GM19043 (cell line): ENCODE data around the gene SPECC1L.
A peak's percentile ranks its signal among the peaks of the same experiment; 100 is the strongest.
"Not testable (repeated sequence)": the region's sequence is repeated elsewhere in the genome, so short reads cannot be mapped to it uniquely, and the experiment has no call there.

ENCODE experiments used
- ATAC-seq: cut with Tn5 transposase; IDR thresholded peaks from one replicate; pipeline ENCODE4 v1.9.1; 2021; ENCODE audit warnings: low read depth; ENCODE audit not compliant: unreplicated experiment

The SPECC1L gene

GRCh38 chr22:24270556-24271385, at the start of gene SPECC1L:
TSS of gene SPECC1L (plus strand) at chr22:24270831. CDS start at chr22:24302232, 31,401 bp downstream.
- ATAC-seq: peak; percentile 82

- no peak for ATAC-seq
Observed at GRCh38 chr22:24224468-24224867, 46.2 kb upstream of the SPECC1L start.

GRCh38 chr22:24225044-24225601, 45.5 kb upstream of the SPECC1L start:
- ATAC-seq: no peak

- no peak for ATAC-seq
Observed at GRCh38 chr22:24225951-24226350, 44.7 kb upstream of the SPECC1L start.

- ATAC-seq: no peak
Observed at GRCh38 chr22:24230911-24231656, 39.5 kb upstream of the SPECC1L start.

GRCh38 chr22:24231706-24232105, 38.9 kb upstream of the SPECC1L start:
- no peak for ATAC-seq

GRCh38 chr22:24232124-24232523, 38.5 kb upstream of the SPECC1L start:
- ATAC-seq: no peak

- no peak for ATAC-seq
Observed at GRCh38 chr22:24232725-24233124, 37.9 kb upstream of the SPECC1L start.

- no peak for ATAC-seq
Observed at GRCh38 chr22:24233235-24233634, 37.4 kb upstream of the SPECC1L start.

GRCh38 chr22:24233816-24234215, 36.8 kb upstream of the SPECC1L start:
- ATAC-seq: no peak

- ATAC-seq: no peak
Observed at GRCh38 chr22:24235315-24235714, 35.3 kb upstream of the SPECC1L start.

- ATAC-seq: no peak
Observed at GRCh38 chr22:24236656-24237055, 34.0 kb upstream of the SPECC1L start.

GRCh38 chr22:24238101-24238694, 32.4 kb upstream of the SPECC1L start:
- ATAC-seq: not testable (repeated sequence)

- ATAC-seq: no peak
Observed at GRCh38 chr22:24240381-24240780, 30.2 kb upstream of the SPECC1L start.

- ATAC-seq: not testable (repeated sequence)
Observed at GRCh38 chr22:24240985-24241692, 29.5 kb upstream of the SPECC1L start.

- not testable (repeated sequence) for ATAC-seq
Observed at GRCh38 chr22:24243417-24243816, 27.2 kb upstream of the SPECC1L start.

- ATAC-seq: no peak
Observed at GRCh38 chr22:24244144-24244787, 26.4 kb upstream of the SPECC1L start.

- not testable (repeated sequence) for ATAC-seq
Observed at GRCh38 chr22:24245030-24245431, 25.6 kb upstream of the SPECC1L start, which contains the start of gene GGT5. TSS of gene GGT5 (minus strand) at chr22:24245082. CDS start at chr22:24244725, 357 bp downstream.
